Ishikawa (cell line): ENCODE measurements around the gene CDC42BPB.

Experiments used
- CREB1 ChIP-seq: IDR thresholded peaks from 2 replicates; pipeline ENCODE4 v1.6.1; 2012; ENCODE audit warnings: low read depth
- EGR1 ChIP-seq: IDR thresholded peaks from 2 replicates; pipeline ENCODE4 v1.6.1; 2012
- EP300 ChIP-seq: IDR thresholded peaks from 2 replicates; pipeline ENCODE4 v1.6.1; 2012; ENCODE audit warnings: borderline replicate concordance
- NFIC ChIP-seq: IDR thresholded peaks from 2 replicates; pipeline ENCODE4 v1.6.1; 2012
- TEAD4 ChIP-seq: IDR thresholded peaks from 2 replicates; pipeline ENCODE4 v1.6.1; 2012
- TF ChIP-seq, protein P1 (sequence below): IDR thresholded peaks from 2 replicates; pipeline ENCODE4 v1.6.1; 2012; ENCODE audit warnings: low read depth, mild to moderate bottlenecking

DNA sequence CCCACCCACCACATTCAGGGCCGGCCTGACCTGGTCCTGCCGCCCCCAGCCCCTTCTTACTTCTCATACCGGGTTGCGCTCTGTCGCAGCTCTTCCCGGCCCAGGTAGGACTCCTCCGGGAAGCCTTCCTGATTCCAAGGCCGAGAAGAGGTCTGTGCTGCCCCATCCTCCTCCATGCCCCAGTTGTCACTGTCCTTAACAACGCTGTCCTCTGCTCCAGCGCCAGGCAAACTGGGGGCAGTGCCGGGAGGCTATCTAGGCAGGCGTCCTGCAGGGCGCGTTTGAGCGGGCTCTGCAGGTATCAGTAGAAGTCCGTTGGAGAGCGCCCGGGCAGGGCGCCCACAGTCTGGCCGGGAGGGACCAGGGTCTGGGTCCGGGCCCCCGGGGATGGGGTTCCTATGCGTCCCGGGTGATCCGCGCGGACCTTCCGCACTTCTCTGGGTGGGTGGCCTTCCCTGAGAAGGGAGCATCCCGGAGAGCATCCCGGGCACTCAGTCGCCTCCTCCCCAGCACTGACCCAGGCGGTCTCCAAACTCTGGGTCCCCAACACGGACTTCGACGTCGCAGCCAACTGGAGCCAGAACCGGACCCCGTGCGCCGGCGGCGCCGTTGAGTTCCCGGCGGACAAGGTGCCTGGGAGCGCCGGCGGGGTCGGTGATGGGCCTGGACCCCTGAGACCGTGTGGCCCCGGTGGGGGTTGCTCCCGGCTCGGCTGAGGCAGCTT, 134.0 kb downstream of the CDC42BPB start:
- TF ChIP-seq CREB1 (no peak), EP300 (no peak), TEAD4 (no peak), NFIC (no peak), EGR1 (no peak)
- TF ChIP-seq, protein P1, sequence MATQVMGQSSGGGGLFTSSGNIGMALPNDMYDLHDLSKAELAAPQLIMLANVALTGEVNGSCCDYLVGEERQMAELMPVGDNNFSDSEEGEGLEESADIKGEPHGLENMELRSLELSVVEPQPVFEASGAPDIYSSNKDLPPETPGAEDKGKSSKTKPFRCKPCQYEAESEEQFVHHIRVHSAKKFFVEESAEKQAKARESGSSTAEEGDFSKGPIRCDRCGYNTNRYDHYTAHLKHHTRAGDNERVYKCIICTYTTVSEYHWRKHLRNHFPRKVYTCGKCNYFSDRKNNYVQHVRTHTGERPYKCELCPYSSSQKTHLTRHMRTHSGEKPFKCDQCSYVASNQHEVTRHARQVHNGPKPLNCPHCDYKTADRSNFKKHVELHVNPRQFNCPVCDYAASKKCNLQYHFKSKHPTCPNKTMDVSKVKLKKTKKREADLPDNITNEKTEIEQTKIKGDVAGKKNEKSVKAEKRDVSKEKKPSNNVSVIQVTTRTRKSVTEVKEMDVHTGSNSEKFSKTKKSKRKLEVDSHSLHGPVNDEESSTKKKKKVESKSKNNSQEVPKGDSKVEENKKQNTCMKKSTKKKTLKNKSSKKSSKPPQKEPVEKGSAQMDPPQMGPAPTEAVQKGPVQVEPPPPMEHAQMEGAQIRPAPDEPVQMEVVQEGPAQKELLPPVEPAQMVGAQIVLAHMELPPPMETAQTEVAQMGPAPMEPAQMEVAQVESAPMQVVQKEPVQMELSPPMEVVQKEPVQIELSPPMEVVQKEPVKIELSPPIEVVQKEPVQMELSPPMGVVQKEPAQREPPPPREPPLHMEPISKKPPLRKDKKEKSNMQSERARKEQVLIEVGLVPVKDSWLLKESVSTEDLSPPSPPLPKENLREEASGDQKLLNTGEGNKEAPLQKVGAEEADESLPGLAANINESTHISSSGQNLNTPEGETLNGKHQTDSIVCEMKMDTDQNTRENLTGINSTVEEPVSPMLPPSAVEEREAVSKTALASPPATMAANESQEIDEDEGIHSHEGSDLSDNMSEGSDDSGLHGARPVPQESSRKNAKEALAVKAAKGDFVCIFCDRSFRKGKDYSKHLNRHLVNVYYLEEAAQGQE, result no peak
